CD14-positive monocyte (primary cell): ENCODE results near the gene AQP3. TPM values are rescaled to one million over a fixed set of nuclear protein-coding genes. Genes with fewer than 3 reads are reported as not detected.

Experiments
- DNase-seq, 3 donors: peaks; one replicate each; pipeline ENCODE4 v3.0.0-alpha.2; 2011 to 2022
- H2AFZ ChIP-seq: 2 replicates; pipeline ENCODE4 v1.6.0; 2012; ENCODE audit warnings: mild to moderate bottlenecking, low read depth, low read length, inconsistent platforms; ENCODE audit not compliant: insufficient read depth, poor library complexity, severe bottlenecking
- H3K27ac ChIP-seq, 2 donors: 1 replicate in 1 of 2; 2 replicates in 1 of 2; pipeline ENCODE4 v1.5.1; 2012 to 2013; ENCODE audit warnings: low read length in 2 of 2, control low read depth in 1 of 2, inconsistent platforms in 1 of 2, low read depth in 1 of 2, mild to moderate bottlenecking in 1 of 2
- H3K27me3 ChIP-seq, 2 donors: one replicate each; pipeline versions ENCODE4 v1.6.0 to v1.6.1; 2011 to 2013; ENCODE audit warnings: low read length in 2 of 2; ENCODE audit not compliant: control insufficient read depth in 2 of 2, insufficient read depth in 2 of 2
- H3K36me3 ChIP-seq, 2 donors: replicated peaks in 1 of 2; 1 replicate in 1 of 2; 2 replicates in 1 of 2; pipeline versions ENCODE4 v1.5.1 to v1.6.1; 2012 to 2013; ENCODE audit warnings: low read length in 2 of 2, control low read depth in 1 of 2, inconsistent platforms in 1 of 2, mild to moderate bottlenecking in 1 of 2; ENCODE audit not compliant: insufficient read depth in 2 of 2, control insufficient read depth in 1 of 2
- H3K4me1 ChIP-seq, 2 donors: 1 replicate in 1 of 2; 2 replicates in 1 of 2; pipeline versions ENCODE4 v1.5.1 to v1.6.1; 2012 to 2013; ENCODE audit warnings: low read length in 2 of 2, control low read depth in 1 of 2, inconsistent platforms in 1 of 2, mild to moderate bottlenecking in 1 of 2, moderate library complexity in 1 of 2; ENCODE audit not compliant: insufficient read depth in 2 of 2, control insufficient read depth in 1 of 2
- H3K4me2 ChIP-seq: replicated peaks from 2 replicates; pipeline ENCODE3; 2012; ENCODE audit warnings: low read length, moderate library complexity, mild to moderate bottlenecking; ENCODE audit not compliant: poor library complexity, severe bottlenecking; ENCODE audit errors: extremely low read depth
- H3K4me3 ChIP-seq, 3 experiments: fragments of 200-600 bp in 1 of 3; sonication (generic) in 1 of 3; replicated peaks in 1 of 3; 1 replicate in 2 of 3; 2 replicates in 1 of 3; pipeline ENCODE4 v1.5.1; 2011 to 2013; ENCODE audit warnings: low read length in 3 of 3, mild to moderate bottlenecking in 3 of 3, control low read depth in 2 of 3, low read depth in 2 of 3, inconsistent platforms in 1 of 3, moderate library complexity in 1 of 3
- H3K79me2 ChIP-seq: 2 replicates; pipeline ENCODE4 v1.6.0; 2012; ENCODE audit warnings: mild to moderate bottlenecking, control low read depth, inconsistent platforms, low read length, moderate library complexity; ENCODE audit not compliant: insufficient read depth
- H3K9ac ChIP-seq: 2 replicates; pipeline ENCODE4 v1.6.0; 2017; ENCODE audit warnings: low read length, mild to moderate bottlenecking; ENCODE audit not compliant: insufficient read depth, poor library complexity, severe bottlenecking
- H3K9me3 ChIP-seq, 2 donors: replicated peaks in 1 of 2; 1 replicate in 1 of 2; 2 replicates in 1 of 2; pipeline versions ENCODE4 v1.5.1 to v1.6.1; 2012 to 2013; ENCODE audit warnings: low read length in 2 of 2, control low read depth in 1 of 2; ENCODE audit not compliant: control insufficient read depth in 1 of 2, insufficient read depth in 1 of 2
- H4K20me1 ChIP-seq: 2 replicates; pipeline ENCODE4 v1.6.0; 2012; ENCODE audit warnings: mild to moderate bottlenecking, low read length, control low read depth, moderate library complexity; ENCODE audit not compliant: insufficient read depth
- H3K27ac Mint-ChIP-seq, 7 donors: one replicate each; pipeline ENCODE4 v1.8.0; 2020; ENCODE audit warnings: mild to moderate bottlenecking in 7 of 7, mixed read lengths in 7 of 7, moderate library complexity in 6 of 7, inconsistent platforms in 2 of 7
- H3K27me3 Mint-ChIP-seq, 3 donors: one replicate each; pipeline ENCODE4 v1.8.0; 2021 to 2022; ENCODE audit warnings: low read depth in 3 of 3, mild to moderate bottlenecking in 3 of 3, mixed read lengths in 3 of 3, moderate library complexity in 3 of 3, inconsistent platforms in 1 of 3
- H3K36me3 Mint-ChIP-seq, 2 donors: one replicate each; pipeline ENCODE4 v1.8.0; 2020; ENCODE audit warnings: mixed read lengths in 2 of 2, inconsistent platforms in 1 of 2, mild to moderate bottlenecking in 1 of 2
- H3K4me1 Mint-ChIP-seq: one replicate; pipeline ENCODE4 v1.8.0; 2020; ENCODE audit warnings: mild to moderate bottlenecking, mixed read lengths
- H3K4me3 Mint-ChIP-seq, 2 donors: one replicate each; pipeline ENCODE4 v1.8.0; 2020; ENCODE audit warnings: mild to moderate bottlenecking in 2 of 2, mixed read lengths in 2 of 2, moderate library complexity in 1 of 2
- H3K9me3 Mint-ChIP-seq, 7 donors: one replicate each; pipeline ENCODE4 v1.8.0; 2020 to 2022; ENCODE audit warnings: mixed read lengths in 7 of 7, mild to moderate bottlenecking in 6 of 7, moderate library complexity in 6 of 7, inconsistent platforms in 2 of 7
- CTCF ChIP-seq: fragments of 200-600 bp; IDR thresholded peaks from one replicate; pipeline ENCODE4 v1.8.0; 2022; ENCODE audit warnings: antibody characterized with exemption, mild to moderate bottlenecking
- WGBS: methylation state at CpG from one replicate; pipeline ENCODE4 v1.1.5; 2013; ENCODE audit warnings: missing lambda C conversion rate; ENCODE audit not compliant: insufficient coverage; 5-methylcytosine and 5-hydroxymethylcytosine counted together
- intact Hi-C, 2 donors: fragments of 100-400 bp; cut with micrococcal nuclease; formaldehyde crosslinking; loops; one replicate each; pipeline versions ENCODE4 v1.15.0 to v1.15.1; 2023
- polyA plus RNA-seq, 3 donors: library from polyadenylated mRNA; depleted of rRNA in 1 of 3; unstranded in 2 of 3; stranded (reverse) in 1 of 3; fragments of 300-500 nt in 2 of 3; fragments of >200 nt in 1 of 3; fragmentation: Illumina TruSeq in 2 of 3; gene quantifications; 1 replicate in 2 of 3; 2 replicates in 1 of 3; pipeline ENCODE4 v1.2.3, GENCODE V29; 2012 to 2021

AQP3 gene
- polyA plus RNA-seq, 3 donors = 0.39 to 0.70 (median 0.63) TPM

- no peak overlapping the region for H3K4me3 ChIP-seq
- H3K27me3 Mint-ChIP-seq = peaks cover 11 to 23% (median 12%) of the 10 kb centered on the region in 3 donors
- 78% methylated on average over 5 of the region's 9 CpGs for WGBS
- H3K9me3 Mint-ChIP-seq = peaks cover 0 to 3% (median 0%) of the 10 kb centered on the region in 7 donors
- no peak overlapping the region for H3K4me3 Mint-ChIP-seq
- no peak overlapping the region for H3K27ac Mint-ChIP-seq
- peaks cover 16% of the 10 kb centered on the region for H3K4me1 Mint-ChIP-seq
- no peak for TF ChIP-seq CTCF
- no peak overlapping the region for H3K27ac ChIP-seq
- H3K4me1 ChIP-seq = peaks cover 11 to 15% of the 10 kb centered on the region in 2 donors
- H3K4me2 ChIP-seq = no peak overlapping the region
- H3K9ac ChIP-seq = no peak overlapping the region
- intact Hi-C loops = no loop called here
- no peaks in the 10 kb centered on the region for H4K20me1 ChIP-seq
- H3K36me3 Mint-ChIP-seq = no peaks in the 10 kb centered on the region
- no peak overlapping the region for H2AFZ ChIP-seq
- peaks cover 1 to 8% of the 10 kb centered on the region in 2 donors for H3K27me3 ChIP-seq
- no peaks in the 10 kb centered on the region for H3K9me3 ChIP-seq
- no peaks in the 10 kb centered on the region for H3K79me2 ChIP-seq
- H3K36me3 ChIP-seq = no peaks in the 10 kb centered on the region
- no peak for DNase-seq
Measured at GRCh38 chr9:33443047-33443446, 4.3 kb downstream of the AQP3 start.

- H3K9ac ChIP-seq = no peak overlapping the region
- no peak overlapping the region for H2AFZ ChIP-seq
- H3K79me2 ChIP-seq = no peaks in the 10 kb centered on the region
- peaks cover 5 to 6% of the 10 kb centered on the region in 2 donors for H3K4me1 ChIP-seq
- H3K9me3 ChIP-seq = no peaks in the 10 kb centered on the region
- intact Hi-C loops = no loop called here
- DNase-seq = no peak
- Mint-ChIP-seq H3K36me3 (no peaks in the 10 kb centered on the region), H3K4me3 (no peak overlapping the region), H3K27ac (no peak overlapping the region), H3K9me3 (peaks cover 0 to 3% (median 0%) of the 10 kb centered on the region in 7 donors), H3K4me1 (peaks cover 9% of the 10 kb centered on the region), H3K27me3 (peaks cover 6 to 15% (median 7%) of the 10 kb centered on the region in 3 donors)
- H3K4me2 ChIP-seq = no peak overlapping the region
- H3K27ac ChIP-seq = no peak overlapping the region
- 99% methylated on average over 11 of the region's 15 CpGs for WGBS
- H3K36me3 ChIP-seq = no peaks in the 10 kb centered on the region
- no peaks in the 10 kb centered on the region for H4K20me1 ChIP-seq
- no peak for TF ChIP-seq CTCF
- H3K27me3 ChIP-seq = peaks cover 0 to 2% of the 10 kb centered on the region in 2 donors
- H3K4me3 ChIP-seq = no peak overlapping the region
Measured at GRCh38 chr9:33442125-33442524, 5.3 kb downstream of the AQP3 start.
